GM12891 (cell line): ENCODE measurements around the gene BPIFA2.

Experiments
- DNase-seq: peaks from one replicate; pipeline ENCODE4 v3.0.0; 2011; ENCODE audit warnings: low spot score; ENCODE audit not compliant: insufficient read length
- FAIRE-seq: peaks from 2 replicates; lab custom pipeline; 2011; peaks lifted over from hg19 to GRCh38; lab: Jason Lieb, UNC
- PAX5 ChIP-seq: IDR thresholded peaks from 2 replicates; pipeline ENCODE4 v1.6.1; 2011; ENCODE audit warnings: low read length, moderate library complexity, mild to moderate bottlenecking; ENCODE audit not compliant: insufficient read depth, severe bottlenecking
- POLR2A ChIP-seq: IDR thresholded peaks from 2 replicates; pipeline ENCODE4 v1.6.1; 2011; ENCODE audit warnings: low read depth, low read length, control low read depth
- POLR2AphosphoS5 ChIP-seq: IDR thresholded peaks from 2 replicates; pipeline ENCODE4 v1.6.1; 2011; ENCODE audit warnings: low read depth, low read length, control low read depth
- POU2F2 ChIP-seq: IDR thresholded peaks from 2 replicates; pipeline ENCODE4 v1.6.1; 2011; ENCODE audit warnings: low read depth, mild to moderate bottlenecking, control low read depth, low read length, moderate library complexity
- SPI1 ChIP-seq: IDR thresholded peaks from 2 replicates; pipeline ENCODE4 v1.6.1; 2011; ENCODE audit warnings: low read depth, low read length, control low read depth
- TAF1 ChIP-seq: IDR thresholded peaks from 2 replicates; pipeline ENCODE4 v1.6.1; 2011; ENCODE audit warnings: low read depth, low read length, control low read depth

The BPIFA2 gene

GRCh38 chr20:33217052-33217451 lies 49.1 kb downstream of the BPIFA2 start, which contains the start of gene BPIFA3:
TSS of gene BPIFA3 (plus strand) at chr20:33217352. CDS start at chr20:33217537, 185 bp downstream.
- FAIRE-seq: no peak
- DNase-seq: no peak
- TF ChIP-seq TAF1 (no peak), POU2F2 (no peak)

GRCh38 chr20:33224399-33224798 lies 56.4 kb downstream of the BPIFA2 start:
- DNase-seq: no peak
- no peak for FAIRE-seq
- no peak for TF ChIP-seq POU2F2
- no peak for TF ChIP-seq PAX5
- no peak for TF ChIP-seq POLR2AphosphoS5
- TF ChIP-seq POLR2A: no peak
- TF ChIP-seq TAF1: no peak
- no peak for TF ChIP-seq SPI1

- DNase-seq (no peak), FAIRE-seq (no peak)
- no peak for TF ChIP-seq POU2F2
- TF ChIP-seq PAX5: no peak
- no peak for TF ChIP-seq TAF1
- no peak for TF ChIP-seq POLR2A
- TF ChIP-seq POLR2AphosphoS5: no peak
Observed at GRCh38 chr20:33229843-33230242, 61.9 kb downstream of the BPIFA2 start.
